LNCaP clone FGC (cell line): ENCODE results near the gene ACOX3.

Source experiments
- DNase-seq: peaks from one replicate; pipeline ENCODE4 v3.0.0-alpha.2; 2011; ENCODE audit warnings: low read depth
- H3K4me3 ChIP-seq: 2 replicates; pipeline ENCODE4 v1.5.1; 2011; ENCODE audit warnings: mild to moderate bottlenecking, low read depth, low read length, control low read depth
- CTCF ChIP-seq: IDR thresholded peaks from 2 replicates; pipeline ENCODE4 v1.5.1; 2012; ENCODE audit warnings: mild to moderate bottlenecking; ENCODE audit not compliant: control insufficient read depth, insufficient read depth; ENCODE audit errors: extremely low read depth

ACOX3 gene

GRCh38 chr4:8331575-8331955, 109.0 kb downstream of the ACOX3 start:
- H3K4me3 ChIP-seq, result no peak overlapping the region
- TF ChIP-seq CTCF, result no peak
- DNase-seq, result no peak

- DNase-seq, result no peak
- no peak overlapping the region for H3K4me3 ChIP-seq
- TF ChIP-seq CTCF, result no peak
These were observed 109.5 kb downstream of the ACOX3 start for GRCh38 chr4:8330821-8331574.

- no peak for DNase-seq
- no peak overlapping the region for H3K4me3 ChIP-seq
- no peak for TF ChIP-seq CTCF
These were observed 110.4 kb downstream of the ACOX3 start for GRCh38 chr4:8329859-8330761.

GRCh38 chr4:8329560-8329858, 111.0 kb downstream of the ACOX3 start:
- no peak overlapping the region for H3K4me3 ChIP-seq
- DNase-seq, result no peak
- no peak for TF ChIP-seq CTCF

GRCh38 chr4:8328866-8329559, 111.5 kb downstream of the ACOX3 start:
- no peak overlapping the region for H3K4me3 ChIP-seq
- no peak for TF ChIP-seq CTCF
- no peak for DNase-seq

GRCh38 chr4:8328456-8328855, 112.1 kb downstream of the ACOX3 start:
- no peak for TF ChIP-seq CTCF
- DNase-seq, result no peak
- H3K4me3 ChIP-seq, result no peak overlapping the region
